Measurements from ENCODE around the gene PLLP.

GRCh38 chr16:57281791-57282190 lies 2.7 kb downstream of the PLLP start:
- TF ChIP-seq CTCF (conservative IDR thresholded peaks at IDR 0.05 in 1 of 2, IDR thresholded peaks at IDR 0.05 in 1 of 2; ENCODE audit: extremely low read depth in 1 of 2, insufficient read depth in 1 of 2, low read depth in 1 of 2, low read length in 2 of 2) (no peak), EZH2 (IDR thresholded peaks at IDR 0.05; ENCODE audit: borderline replicate concordance, low read length) (no peak)
